ENCODE measurements around the gene IL27RA.

DNA sequence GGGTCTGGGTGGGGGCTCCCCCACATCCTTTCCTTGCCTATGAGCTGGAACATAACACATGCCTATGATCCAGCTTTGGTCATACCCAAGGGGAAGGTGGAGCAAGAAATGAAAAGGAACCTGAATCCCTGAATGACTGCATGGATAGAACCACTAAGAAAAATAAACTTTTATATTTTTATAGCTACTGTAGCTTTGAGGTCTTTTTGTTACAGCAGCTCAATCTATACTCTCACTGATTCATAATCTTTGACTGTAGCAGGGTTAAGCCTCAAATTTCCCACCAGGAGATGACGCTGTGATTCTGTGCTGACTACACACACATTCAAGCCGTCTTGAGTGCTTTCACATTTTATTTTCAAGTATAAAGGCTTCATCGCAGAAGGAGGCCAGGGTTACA is 21.5 kb downstream of the IL27RA start:
- TF ChIP-seq CTCF (IDR thresholded peaks at IDR 0.05) (no peak), POLR2A (IDR thresholded peaks at IDR 0.05) (no peak)

Measured in heart left ventricle (tissue), 13 donors.